ENCODE data around the gene TNIP2.

DNA sequence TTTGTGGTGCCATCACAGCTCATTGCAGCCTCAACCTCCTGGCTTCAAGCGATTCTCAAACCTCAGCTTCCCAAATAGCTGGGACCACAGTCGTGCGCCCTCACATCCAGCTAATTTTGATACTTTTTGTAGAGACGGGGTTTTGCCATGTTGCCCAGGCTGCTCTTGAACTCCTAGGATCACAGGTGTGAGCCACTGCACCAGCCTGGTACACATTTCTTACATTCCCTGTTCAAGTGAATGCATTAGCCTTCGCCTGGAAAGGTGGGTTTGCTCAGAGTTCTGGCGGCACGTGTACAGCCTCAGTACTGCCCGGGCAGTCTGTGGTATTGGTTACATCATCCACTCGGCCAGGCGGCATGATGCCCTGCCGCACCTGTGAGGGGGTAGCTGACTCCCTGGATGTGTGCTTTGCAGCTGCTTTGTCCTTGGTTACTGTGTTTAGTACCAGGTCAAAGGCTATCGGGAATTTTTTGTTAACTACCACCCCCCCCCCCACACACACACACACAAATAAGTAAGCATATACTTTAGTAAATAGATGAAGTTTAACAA, 57.1 kb downstream of the TNIP2 start:
- TF ChIP-seq, protein P1, sequence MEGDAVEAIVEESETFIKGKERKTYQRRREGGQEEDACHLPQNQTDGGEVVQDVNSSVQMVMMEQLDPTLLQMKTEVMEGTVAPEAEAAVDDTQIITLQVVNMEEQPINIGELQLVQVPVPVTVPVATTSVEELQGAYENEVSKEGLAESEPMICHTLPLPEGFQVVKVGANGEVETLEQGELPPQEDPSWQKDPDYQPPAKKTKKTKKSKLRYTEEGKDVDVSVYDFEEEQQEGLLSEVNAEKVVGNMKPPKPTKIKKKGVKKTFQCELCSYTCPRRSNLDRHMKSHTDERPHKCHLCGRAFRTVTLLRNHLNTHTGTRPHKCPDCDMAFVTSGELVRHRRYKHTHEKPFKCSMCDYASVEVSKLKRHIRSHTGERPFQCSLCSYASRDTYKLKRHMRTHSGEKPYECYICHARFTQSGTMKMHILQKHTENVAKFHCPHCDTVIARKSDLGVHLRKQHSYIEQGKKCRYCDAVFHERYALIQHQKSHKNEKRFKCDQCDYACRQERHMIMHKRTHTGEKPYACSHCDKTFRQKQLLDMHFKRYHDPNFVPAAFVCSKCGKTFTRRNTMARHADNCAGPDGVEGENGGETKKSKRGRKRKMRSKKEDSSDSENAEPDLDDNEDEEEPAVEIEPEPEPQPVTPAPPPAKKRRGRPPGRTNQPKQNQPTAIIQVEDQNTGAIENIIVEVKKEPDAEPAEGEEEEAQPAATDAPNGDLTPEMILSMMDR (IDR thresholded peaks at IDR 0.05), result no peak
- no peak for TF ChIP-seq POLR2A (IDR thresholded peaks at IDR 0.05)

Data from heart left ventricle (tissue), 13 donors.